Heart right ventricle (tissue), 16 donors: ENCODE measurements around the gene RAD51C. TPM values are rescaled to one million over a fixed set of nuclear protein-coding genes. Genes with fewer than 3 reads are reported as not detected.

Source experiments
- ATAC-seq, 8 donors: fragments of 200-7000 bp; cut with Tn5 transposase; one replicate each; pipeline ENCODE4 v1.9.1; 2020; ENCODE audit warnings: mild to moderate bottlenecking in 8 of 8, moderate library complexity in 8 of 8, moderate number of reproducible peaks in 1 of 8
- DNase-seq, 2 donors: peaks; one replicate each; pipeline ENCODE4 v3.0.0-alpha.2; 2020
- H3K27ac ChIP-seq, 10 donors: fragments of 200-600 bp; sonication (generic) in 2 of 10; one replicate each; pipeline versions ENCODE4 v1.5.0 to v1.8.0; 2020 to 2022; ENCODE audit warnings: mild to moderate bottlenecking in 3 of 10
- H3K27me3 ChIP-seq, 7 donors: fragments of 200-600 bp; one replicate each; pipeline ENCODE4 v1.8.0; 2021 to 2022; ENCODE audit warnings: mild to moderate bottlenecking in 2 of 7
- H3K36me3 ChIP-seq, 9 donors: fragments of 200-600 bp; sonication (generic) in 1 of 9; one replicate each; pipeline versions ENCODE4 v1.5.0 to v1.8.0; 2020 to 2022; ENCODE audit warnings: mild to moderate bottlenecking in 2 of 9
- H3K4me1 ChIP-seq, 9 donors: fragments of 200-600 bp; sonication (generic) in 1 of 9; one replicate each; pipeline versions ENCODE4 v1.5.0 to v1.8.0; 2020 to 2022; ENCODE audit warnings: mild to moderate bottlenecking in 4 of 9
- H3K4me3 ChIP-seq, 10 donors: fragments of 200-600 bp; sonication (generic) in 2 of 10; one replicate each; pipeline versions ENCODE4 v1.5.0 to v1.8.0; 2020 to 2022; ENCODE audit warnings: mild to moderate bottlenecking in 7 of 10, moderate library complexity in 2 of 10
- H3K9me3 ChIP-seq, 11 donors: fragments of 200-600 bp in 10 of 11; sonication (generic) in 2 of 11; one replicate each; pipeline versions ENCODE4 v1.5.0 to v1.8.0; 2013 to 2022; ENCODE audit warnings: mild to moderate bottlenecking in 2 of 11, control low read depth in 1 of 11, moderate library complexity in 1 of 11
- WGBS, 2 donors: extraction: QIAGEN DNeasy Blood & Tissue Kit; methylation state at CpG; one replicate each; pipeline ENCODE4 v1.1.7; 2013; ENCODE audit warnings: inconsistent platforms in 1 of 2; 5-methylcytosine and 5-hydroxymethylcytosine counted together
- intact Hi-C, 10 donors: fragments of 100-400 bp; cut with DNase I; formaldehyde crosslinking; loops; one replicate each; pipeline versions ENCODE4 v1.11.1 to v1.14.2; 2022
- polyA plus RNA-seq, 2 donors: library from polyadenylated mRNA; stranded (reverse); fragments of 200-250 nt; gene quantifications; one replicate each; pipeline ENCODE4 v1.2.3, GENCODE V29; 2013
- total RNA-seq, 10 donors: library from RNA; stranded (reverse); fragmentation: NEBNext Ultra II Directional in 3 of 10; extraction: Animal tissue kit (Norgen Biotek cat#: 25700) in 3 of 10; gene quantifications; one replicate each; pipeline versions ENCODE4 v1.2.1 to v1.2.4, GENCODE V29; 2021 to 2023
- TF ChIP-seq, protein P1 (sequence below), 9 donors: fragments of 200-600 bp; sonication (generic) in 2 of 9; IDR thresholded peaks; one replicate each; pipeline versions ENCODE4 v1.5.0 to v1.8.0; 2021 to 2022; ENCODE audit warnings: antibody characterized with exemption in 9 of 9, mild to moderate bottlenecking in 5 of 9, moderate library complexity in 1 of 9
- donor health status: Arrhythmogenic right ventricular cardiomyopathy.
- donor health status: ischemic (EF 13 %, LVEDD 7.1; RV severe dilation, severe dysfunction).
- donor health status: healthy with polysubstance abuse.
- donor health status: DM: no; HTN: yes; CAD: no.
- donor health status: DM: no; HTN: no; CAD: no.
- donor health status: ischemic (EF 25% LVEDD 6.9; RV normal size, moderate dysfunction).
- donor health status: ischemic (EF 25% LVEDD 5.7; RV mildly dilated, moderate dysfunction).
- donor health status: healthy.
- donor health status: DM: yes; HTN: yes; CAD: no.
- donor health status: Ischemic cardiomyopathy.
- donor health status: ischemic (EF 35%, LVEDD 5.7; RV mildly dilated, moderate dysfunction).
- donor health status: nonischemic (EF 11% LVEDD 7.7; RV severe dilation, severe dysfunction).
- donor health status: DM: yes; HTN: yes; CAD: no.
- donor health status: PGD.
- donor health status: ischemic (EF 29% LVEDD 5.4; RV normal size, mild dysfunction).
- donor health status: nonischemic (EF 23%, LVEDD 6.1; RV moderate dilation, normal function).

Gene RAD51C
- total and polyA plus RNA-seq, 12 donors: 19.4 to 40.7 (median 36.2) TPM

- Histone ChIP-seq H3K27ac (no peak overlapping the region), H3K4me1 (peaks cover 0 to 25% (median 16%) of the 10 kb centered on the region in 9 donors), H3K4me3 (no peak overlapping the region), H3K27me3 (no peaks in the 10 kb centered on the region), H3K9me3 (no peaks in the 10 kb centered on the region), H3K36me3 (peaks cover 0 to 32% (median 4%) of the 10 kb centered on the region in 9 donors)
- DNase-seq (no peak), ATAC-seq (no peak)
- 88 to 95% methylated on average over 8 of the region's 8 CpGs for WGBS, 2 donors
- intact Hi-C loops: loop anchor here in 6 of 10 donors (5.0 to 10.0 kb wide), 5 partner anchors 60 to 177 kb away; no protein-coding TSS in a partner anchor
- TF ChIP-seq, protein P1, sequence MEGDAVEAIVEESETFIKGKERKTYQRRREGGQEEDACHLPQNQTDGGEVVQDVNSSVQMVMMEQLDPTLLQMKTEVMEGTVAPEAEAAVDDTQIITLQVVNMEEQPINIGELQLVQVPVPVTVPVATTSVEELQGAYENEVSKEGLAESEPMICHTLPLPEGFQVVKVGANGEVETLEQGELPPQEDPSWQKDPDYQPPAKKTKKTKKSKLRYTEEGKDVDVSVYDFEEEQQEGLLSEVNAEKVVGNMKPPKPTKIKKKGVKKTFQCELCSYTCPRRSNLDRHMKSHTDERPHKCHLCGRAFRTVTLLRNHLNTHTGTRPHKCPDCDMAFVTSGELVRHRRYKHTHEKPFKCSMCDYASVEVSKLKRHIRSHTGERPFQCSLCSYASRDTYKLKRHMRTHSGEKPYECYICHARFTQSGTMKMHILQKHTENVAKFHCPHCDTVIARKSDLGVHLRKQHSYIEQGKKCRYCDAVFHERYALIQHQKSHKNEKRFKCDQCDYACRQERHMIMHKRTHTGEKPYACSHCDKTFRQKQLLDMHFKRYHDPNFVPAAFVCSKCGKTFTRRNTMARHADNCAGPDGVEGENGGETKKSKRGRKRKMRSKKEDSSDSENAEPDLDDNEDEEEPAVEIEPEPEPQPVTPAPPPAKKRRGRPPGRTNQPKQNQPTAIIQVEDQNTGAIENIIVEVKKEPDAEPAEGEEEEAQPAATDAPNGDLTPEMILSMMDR (IDR thresholded peaks at IDR 0.05): no peak
Measured at GRCh38 chr17:58694302-58694701, 1.9 kb downstream of the RAD51C start.

DNA sequence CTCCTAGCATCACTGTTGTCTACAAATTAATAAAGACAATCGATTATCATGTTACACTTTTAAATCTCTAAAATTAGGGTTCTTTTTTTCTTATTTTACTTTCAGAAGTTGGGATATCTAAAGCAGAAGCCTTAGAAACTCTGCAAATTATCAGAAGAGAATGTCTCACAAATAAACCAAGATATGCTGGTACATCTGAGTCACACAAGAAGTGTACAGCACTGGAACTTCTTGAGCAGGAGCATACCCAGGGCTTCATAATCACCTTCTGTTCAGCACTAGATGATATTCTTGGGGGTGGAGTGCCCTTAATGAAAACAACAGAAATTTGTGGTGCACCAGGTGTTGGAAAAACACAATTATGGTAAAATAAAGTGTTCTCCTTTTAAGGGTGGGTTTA, 2.4 kb downstream of the RAD51C start:
- Histone ChIP-seq H3K27me3 (no peaks in the 10 kb centered on the region), H3K4me3 (no peak overlapping the region), H3K4me1 (peaks cover 0 to 25% (median 16%) of the 10 kb centered on the region in 9 donors), H3K27ac (no peak overlapping the region), H3K9me3 (no peaks in the 10 kb centered on the region), H3K36me3 (peaks cover 0 to 37% (median 8%) of the 10 kb centered on the region in 9 donors)
- intact Hi-C loops: loop anchor here in 6 of 10 donors (5.0 to 10.0 kb wide), 5 partner anchors 60 to 178 kb away; no protein-coding TSS in a partner anchor
- ATAC-seq (no peak), DNase-seq (no peak)
- TF ChIP-seq, protein P1 (IDR thresholded peaks at IDR 0.05): no peak
- 95 to 96% methylated on average over 1 of the region's 1 CpG for WGBS, 2 donors

GRCh38 chr17:58699771-58700170, 7.4 kb downstream of the RAD51C start:
- Histone ChIP-seq H3K9me3 (no peaks in the 10 kb centered on the region), H3K27me3 (no peaks in the 10 kb centered on the region), H3K27ac (no peak overlapping the region), H3K4me1 (no peaks in the 10 kb centered on the region), H3K4me3 (no peak overlapping the region), H3K36me3 (peaks cover 0 to 85% (median 22%) of the 10 kb centered on the region in 9 donors)
- WGBS, 2 donors: 96 to 99% methylated on average over 11 of the region's 11 CpGs
- TF ChIP-seq, protein P1 (IDR thresholded peaks at IDR 0.05): no peak
- DNase-seq: no peak
- ATAC-seq: no peak
- intact Hi-C loops: loop anchor here in 6 of 10 donors (10.0 kb wide), 3 partner anchors 65 to 175 kb away; no protein-coding TSS in a partner anchor

- no peak overlapping the region for H3K4me3 ChIP-seq
- peaks cover 0 to 89% (median 22%) of the 10 kb centered on the region in 9 donors for H3K36me3 ChIP-seq
- H3K4me1 ChIP-seq: no peaks in the 10 kb centered on the region
- no peaks in the 10 kb centered on the region for H3K27me3 ChIP-seq
- DNase-seq: no peak
- intact Hi-C loops: loop anchor here in 1 of 10 donors (10.0 kb wide), 1 partner anchor 117 kb away; no protein-coding TSS in a partner anchor
- H3K9me3 ChIP-seq: no peaks in the 10 kb centered on the region
- no peak overlapping the region for H3K27ac ChIP-seq
- no peak for ATAC-seq
- 92 to 93% methylated on average over 5 of the region's 5 CpGs for WGBS, 2 donors
- TF ChIP-seq, protein P1 (IDR thresholded peaks at IDR 0.05): no peak
Measured at GRCh38 chr17:58702045-58702476, 9.7 kb downstream of the RAD51C start.
